Glomerular visceral epithelial cell (primary cell): ENCODE measurements around the gene DCAF5.
A peak's percentile ranks its signal among the peaks of the same experiment; 100 is the strongest.
"Not testable (repeated sequence)": the region's sequence is repeated elsewhere in the genome, so short reads cannot be mapped to it uniquely, and the experiment has no call there.

Experiments
- DNase-seq: peaks from one replicate; pipeline ENCODE4 v3.0.0-alpha.2; 2016; ENCODE audit errors: extremely low spot score

DCAF5 gene

DNA sequence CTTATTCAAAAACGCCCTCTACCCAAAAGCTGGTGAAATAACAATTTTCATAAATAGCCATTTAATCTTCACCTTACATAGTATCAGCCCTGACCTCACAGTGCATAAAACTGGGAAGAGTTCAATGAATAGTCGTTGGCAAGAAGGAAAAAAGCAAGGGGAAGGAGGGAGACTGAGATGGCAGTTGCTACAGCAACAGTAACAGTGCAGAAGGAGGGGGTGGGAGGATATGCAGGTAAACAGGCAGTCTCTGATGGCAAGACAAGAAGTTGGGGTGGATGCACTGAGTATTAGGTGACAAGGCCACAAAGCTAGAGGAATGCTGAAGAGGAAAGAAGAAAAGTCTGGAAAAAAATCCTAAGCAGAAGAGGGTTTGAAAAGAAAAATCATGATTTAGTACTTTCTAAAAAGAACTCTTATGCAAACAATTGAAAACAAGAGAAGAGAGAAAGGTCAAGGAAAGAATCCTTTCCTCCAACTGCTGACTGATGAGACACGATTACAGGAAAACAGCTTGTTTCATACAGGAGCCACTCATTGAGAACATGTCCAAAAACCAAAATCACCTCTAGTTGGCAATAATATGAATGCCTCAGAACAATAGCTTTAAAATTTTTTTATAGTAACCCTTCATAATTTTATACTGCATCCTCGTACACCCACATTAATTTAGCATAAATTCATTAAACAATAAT lies 56.0 kb downstream of the DCAF5 start:
- DNase-seq: no peak

DNA sequence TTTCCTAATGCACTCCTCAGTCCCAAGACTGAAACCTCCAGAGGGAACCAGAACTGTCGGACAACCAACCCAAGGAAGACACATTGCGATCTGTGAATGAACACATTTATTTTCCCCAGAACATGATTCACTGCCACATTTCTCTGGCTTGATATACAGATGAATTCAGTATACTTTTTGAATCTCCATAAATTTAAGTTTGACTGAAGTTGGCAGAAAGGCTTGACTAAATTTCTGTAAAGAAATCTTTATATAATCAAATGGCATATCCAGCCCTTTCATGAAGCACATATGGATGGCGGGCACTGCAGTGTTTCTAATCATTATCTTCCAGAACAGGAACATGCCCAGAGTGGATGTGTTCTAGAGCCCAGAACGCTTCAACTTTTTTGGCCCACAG lies 56.7 kb downstream of the DCAF5 start:
- no peak for DNase-seq

DNA sequence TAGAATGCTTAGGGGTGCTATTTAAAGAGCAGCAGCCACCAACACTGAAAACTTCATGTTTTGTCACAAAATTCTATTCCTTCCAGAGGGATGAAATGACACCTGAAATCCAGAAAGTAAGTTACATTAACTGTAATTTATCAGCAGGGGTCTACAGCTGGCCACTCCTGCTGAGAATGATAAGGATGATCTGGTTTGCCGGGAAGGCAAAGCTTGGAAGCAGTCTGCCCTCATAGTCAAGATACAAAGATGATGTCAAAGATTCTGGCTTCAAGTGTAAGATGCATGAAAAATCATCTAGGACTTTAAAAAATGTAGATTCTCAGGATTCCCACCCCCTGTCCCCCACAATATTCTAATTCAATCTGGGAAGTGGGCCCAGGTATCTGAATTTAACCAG lies 58.4 kb downstream of the DCAF5 start:
- no peak for DNase-seq

DNA sequence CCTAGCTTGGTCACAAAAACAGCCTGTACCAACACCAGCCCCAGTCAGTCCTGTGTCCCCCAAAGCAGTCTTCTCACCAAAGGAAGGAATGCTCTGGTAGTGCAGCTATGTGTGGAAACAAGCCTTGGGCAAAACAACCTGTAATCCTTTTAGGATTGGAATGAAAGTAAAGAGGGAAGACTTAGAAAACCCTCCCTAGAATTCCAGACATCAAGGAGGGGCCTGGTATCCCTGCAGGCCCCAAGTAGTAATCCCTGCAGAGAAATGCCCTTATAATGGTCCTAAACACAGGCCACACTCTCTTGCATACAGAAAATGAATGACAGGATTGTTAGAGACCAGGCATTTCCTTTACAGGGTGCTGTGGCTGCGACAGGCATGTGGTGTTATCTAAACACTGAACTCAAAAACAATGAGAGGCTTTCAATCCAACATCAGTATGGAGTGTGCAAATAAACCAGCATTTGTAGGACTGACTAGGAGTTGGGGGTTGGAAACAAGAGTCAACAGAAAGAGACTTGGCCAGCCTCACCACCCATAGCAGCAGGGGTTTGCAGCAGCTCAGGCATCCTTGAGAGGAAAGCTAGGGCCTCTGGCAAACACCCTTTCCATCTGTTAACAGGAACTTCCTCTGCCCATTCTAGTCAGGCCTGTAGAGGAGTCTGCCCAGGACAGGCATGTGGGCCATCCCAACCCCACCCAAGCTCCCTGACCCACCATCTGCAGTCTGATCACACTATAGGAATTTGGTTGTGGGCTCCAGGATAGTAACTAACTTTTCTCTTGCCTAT lies 59.1 kb downstream of the DCAF5 start:
- DNase-seq: no peak

DNA sequence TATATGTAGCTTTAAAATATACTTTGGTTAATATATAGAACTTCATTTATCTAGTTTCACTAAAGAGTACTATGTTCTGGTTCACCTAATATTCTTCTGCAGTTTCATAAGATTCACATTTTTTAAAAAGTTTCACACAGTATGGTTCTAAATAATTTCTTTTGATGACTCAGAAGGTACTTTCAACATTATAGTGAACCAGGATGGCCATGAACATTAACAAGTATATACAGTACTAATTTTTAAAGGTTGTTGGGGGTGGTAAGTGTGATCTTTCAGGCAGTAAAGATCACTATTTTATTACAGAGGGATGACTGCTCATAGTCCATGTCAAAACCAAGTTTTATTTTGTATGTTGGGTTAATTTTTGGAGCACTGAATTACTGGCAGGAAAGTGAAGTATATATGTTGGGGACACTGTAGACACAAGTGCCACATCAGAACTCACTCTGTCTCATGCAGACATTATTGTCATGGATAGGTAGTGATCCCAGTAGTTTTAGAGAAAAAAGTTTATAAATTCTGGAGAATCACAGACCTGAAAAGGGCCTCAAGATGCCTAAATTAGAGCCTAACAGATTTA lies 60.0 kb downstream of the DCAF5 start:
- DNase-seq: no peak

DNA sequence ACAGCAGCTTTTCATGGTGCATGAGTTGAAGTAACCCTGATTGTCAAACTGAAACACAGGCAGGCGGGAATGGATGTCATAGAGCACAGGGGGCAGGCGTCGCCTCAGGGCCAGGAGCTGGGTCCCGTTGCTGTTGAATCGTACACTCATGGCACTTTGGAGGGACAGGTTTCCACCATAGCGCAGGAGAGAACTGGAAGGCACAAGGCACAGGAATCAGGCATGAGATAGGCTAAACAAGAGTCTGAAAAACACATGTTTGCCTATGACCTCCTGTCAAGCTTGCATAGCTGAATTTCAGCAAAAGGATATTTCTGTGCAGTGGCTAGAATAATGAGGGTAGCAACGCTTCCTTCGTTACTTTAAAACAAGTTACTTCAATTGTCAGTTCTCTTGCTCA lies 61.2 kb downstream of the DCAF5 start:
- no peak for DNase-seq

DNA sequence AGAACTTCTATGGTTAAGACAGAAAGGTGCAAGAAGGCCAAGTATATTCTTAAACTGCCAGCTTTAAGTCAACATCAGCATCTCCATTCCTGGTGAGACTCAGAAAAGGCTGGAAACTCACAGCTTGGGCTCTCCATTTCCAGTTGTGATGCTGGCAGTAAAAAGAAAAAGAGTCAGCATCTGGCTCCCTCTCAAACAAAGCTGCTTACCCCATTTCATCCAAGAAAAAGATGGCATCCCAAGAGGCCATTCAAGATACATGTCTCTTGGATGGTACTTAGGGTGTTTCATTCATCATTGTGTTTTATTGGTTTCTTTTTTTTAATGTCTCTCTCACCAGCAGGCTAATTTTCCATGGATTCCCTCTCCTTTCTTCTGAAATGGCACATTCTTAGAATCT lies 61.9 kb downstream of the DCAF5 start:
- DNase-seq: no peak

DNA sequence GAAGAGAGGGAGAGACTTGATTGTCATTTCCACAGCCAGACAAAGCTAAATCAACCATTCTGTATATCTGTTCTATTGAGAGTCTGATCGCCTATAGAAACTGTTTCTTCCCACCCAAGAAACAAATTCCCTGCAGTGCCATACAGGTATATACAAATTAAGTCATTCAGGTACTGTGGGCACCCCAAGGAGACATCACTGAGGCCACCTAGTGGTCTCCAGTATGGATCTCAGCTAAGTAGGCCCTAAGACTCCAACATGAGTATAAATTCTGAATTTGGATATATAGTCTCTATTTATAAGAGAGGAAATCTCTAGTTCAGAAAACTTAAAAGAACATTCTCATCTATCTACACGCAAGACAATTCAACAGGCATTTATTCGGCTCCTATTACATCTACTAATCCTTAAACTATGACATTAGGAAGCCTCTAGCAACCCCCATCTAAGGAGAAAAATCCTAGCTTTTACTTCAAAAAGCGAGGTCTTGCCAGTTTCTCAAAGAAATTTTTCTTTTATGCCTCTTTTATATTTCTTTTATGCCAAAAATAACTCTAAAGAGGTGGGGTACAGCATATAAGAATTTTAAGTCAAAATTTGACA lies 62.6 kb downstream of the DCAF5 start:
- peak; percentile 53 for DNase-seq

DNA sequence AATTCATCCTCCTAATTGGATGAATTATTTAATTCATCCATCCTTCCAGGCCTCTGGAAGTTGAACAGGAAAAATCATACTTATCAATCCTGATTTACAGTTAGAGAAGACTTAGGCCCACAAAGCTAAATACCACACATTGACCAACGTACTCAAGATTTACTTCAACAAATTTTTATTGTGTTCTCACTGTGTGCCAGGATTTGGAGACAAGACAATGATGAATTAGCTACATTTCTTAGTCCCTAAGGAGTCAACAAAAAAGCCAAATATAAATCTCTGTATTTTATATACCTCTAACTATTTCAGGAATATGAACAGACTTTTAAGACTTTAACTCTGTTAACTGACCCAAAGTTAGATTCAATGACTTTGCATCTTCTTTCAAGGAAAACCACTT lies 63.9 kb downstream of the DCAF5 start:
- DNase-seq: no peak

DNA sequence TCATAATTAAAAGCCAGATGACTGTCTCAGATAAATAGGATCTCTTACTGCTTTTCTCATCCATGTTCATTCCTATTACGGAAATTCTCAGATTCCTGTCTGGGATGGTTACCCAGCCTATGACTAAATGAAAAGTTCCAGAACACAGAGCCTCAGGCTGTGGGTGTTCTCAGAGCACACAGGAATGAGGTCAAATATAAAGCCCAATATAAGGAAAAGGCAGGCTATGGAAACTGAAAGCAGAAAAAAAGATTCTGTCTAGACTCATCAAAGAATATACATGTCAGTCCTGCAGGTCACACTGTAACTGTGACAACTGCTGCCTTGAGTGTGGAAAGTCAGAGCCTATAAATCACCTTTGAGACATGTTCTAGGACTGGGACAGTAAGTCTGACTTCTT lies 64.3 kb downstream of the DCAF5 start:
- peak; percentile 58 for DNase-seq

DNA sequence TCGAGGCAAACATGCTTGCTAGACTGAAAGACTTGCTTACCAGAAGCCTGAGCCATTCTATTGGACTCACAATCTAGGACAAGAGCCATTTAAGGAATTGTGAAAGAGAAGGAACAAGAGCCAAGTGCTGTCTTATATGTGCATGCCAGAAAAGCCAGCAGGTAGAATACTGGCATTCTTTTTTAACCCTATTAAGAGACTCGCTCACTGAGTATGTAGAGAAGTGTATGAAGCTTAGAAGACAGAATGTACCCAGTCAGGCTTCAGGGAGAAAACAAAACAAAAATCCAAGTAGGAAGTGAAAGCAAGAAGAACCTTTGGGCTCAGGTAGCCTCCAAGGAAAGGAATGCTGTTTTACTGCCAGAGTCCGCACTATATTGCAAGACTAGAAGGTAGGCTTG lies 65.9 kb downstream of the DCAF5 start:
- DNase-seq: no peak

DNA sequence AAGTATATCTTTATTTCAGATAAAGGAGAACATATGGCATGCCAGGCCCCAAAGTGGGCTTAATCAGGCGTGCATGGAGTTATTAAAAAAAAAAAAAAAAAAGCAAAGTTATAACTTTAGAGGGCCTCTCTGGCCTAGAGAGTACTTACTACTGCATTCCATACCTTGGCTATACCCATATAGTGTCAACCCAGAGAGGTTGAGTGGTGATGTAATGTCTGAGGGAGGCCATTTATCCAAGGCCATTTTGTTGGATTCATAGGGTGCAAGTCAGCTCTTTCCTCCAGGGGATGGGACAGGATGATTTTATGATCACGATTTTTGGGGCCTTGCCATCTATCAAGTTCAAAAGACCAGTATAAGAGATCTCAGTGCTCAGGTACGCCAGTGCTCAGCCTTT lies 66.4 kb downstream of the DCAF5 start:
- DNase-seq: no peak

DNA sequence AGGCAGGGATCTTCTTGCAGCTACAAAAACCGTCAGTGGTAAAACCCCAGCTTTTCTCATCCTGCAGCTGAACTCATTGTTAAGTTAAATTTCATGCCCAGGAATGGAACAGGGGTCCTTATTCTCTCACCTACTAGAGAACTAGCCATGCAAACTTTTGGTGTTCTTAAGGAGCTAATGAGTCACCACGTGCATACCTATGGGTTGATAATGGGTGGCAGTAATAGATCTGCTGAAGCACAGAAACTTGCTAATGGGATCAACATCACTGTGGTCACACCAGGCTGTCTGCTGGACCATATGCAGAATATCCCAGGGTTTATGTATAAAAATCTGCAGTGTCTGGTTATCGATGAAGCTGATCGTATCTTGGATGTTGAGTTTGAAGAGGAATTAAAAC lies 68.9 kb downstream of the DCAF5 start:
- no peak for DNase-seq

DNA sequence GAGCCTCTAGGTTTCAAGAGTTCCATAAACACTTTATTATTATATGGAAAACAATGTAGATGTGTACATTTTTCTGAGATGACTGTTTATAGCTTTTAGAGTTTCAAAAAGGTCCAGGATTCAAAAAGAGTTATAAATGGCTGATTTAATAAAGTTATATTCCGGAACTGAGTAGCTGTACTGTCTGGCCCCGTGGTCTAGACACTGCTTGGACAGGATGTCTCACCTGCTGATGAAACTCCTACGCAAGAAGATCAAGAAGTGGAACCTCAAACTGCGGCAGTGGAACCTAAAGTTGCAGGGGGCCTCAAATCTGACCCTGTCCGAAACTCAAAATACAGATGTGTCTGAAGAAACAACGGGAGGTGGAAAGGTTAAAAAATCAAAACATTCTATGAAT lies 69.7 kb downstream of the DCAF5 start:
- DNase-seq: no peak

DNA sequence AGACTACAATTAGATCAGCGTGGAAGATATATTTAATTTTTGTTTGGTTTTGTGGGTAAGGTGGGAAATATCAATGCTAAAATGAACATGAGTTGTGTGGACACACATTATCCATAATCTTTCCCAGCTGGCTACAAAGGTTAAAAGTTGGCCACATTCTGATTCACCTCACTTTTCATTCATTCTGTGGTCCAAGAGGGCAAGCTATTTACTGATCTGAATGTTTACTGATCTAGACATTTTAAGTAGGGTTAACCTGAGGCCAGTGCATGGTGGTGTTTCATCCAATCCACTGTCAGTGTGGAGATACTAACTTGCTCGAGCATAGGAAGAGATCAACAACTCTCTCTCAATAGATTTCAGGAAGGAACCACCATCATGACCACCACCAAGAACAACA lies 71.6 kb downstream of the DCAF5 start:
- DNase-seq: no peak

DNA sequence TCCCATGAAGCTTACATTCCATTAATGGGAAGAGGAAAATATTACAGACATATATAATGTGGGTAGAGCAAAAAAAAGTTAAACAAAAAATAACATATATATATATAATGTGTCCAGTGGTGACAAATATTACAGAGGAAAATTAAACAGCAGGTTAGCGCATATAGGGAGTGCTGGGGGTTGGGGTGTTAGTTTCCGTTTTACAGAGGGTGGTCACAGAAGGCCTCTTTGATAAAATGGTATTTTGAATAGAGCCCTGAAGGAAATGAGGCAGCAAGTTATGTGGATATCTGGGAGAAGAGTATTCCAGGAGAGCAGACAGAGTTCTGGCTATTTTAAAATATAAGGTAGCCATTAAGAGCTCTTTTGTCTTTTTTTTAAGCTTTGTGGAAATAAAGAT lies 73.2 kb downstream of the DCAF5 start:
- no peak for DNase-seq

DNA sequence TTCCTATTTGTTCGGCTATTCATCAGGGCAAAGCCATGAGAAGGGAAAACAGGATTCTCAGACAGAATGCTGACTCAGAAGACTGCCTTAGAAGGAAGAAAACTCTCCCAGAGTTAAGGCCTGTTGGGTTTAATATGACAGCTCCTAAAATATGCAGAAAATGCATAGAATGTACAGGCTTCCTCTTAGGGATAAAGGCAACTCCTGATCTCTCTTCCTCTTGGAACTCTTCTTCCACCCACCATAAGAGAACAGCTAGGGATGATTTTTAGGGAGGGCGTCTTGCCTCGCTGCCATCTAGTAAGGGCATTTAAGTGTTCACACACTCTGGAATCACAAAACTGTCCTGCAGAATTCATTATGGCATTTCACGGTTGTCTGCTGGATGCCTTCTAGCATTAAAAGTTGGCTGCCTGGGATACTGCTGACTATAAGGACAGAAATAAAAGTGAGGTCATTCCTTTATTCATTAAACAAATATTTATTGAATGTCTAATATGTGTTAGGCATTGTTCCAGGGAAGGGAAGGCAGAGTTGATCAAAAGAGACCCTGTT lies 73.7 kb downstream of the DCAF5 start:
- DNase-seq: peak; percentile 82

DNA sequence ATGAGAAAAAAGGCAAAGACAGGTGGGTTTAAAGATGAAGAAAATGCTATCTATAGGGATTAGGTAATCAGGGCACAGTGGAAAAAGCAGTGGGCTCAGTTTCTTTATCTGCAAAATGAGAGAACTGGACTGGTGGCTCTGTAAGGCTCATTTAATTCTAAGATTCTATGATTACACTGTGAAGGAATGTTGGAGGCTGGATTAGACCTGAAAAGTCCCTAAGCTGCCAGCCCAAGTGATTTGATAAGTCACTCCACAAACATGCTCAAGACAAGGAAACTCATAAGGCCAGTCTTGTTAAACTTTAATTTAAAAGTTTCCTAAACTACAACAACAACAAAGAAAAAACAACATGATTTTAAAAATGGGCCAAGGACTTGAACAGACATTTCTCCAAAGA lies 75.1 kb downstream of the DCAF5 start:
- peak; percentile 88 for DNase-seq

DNA sequence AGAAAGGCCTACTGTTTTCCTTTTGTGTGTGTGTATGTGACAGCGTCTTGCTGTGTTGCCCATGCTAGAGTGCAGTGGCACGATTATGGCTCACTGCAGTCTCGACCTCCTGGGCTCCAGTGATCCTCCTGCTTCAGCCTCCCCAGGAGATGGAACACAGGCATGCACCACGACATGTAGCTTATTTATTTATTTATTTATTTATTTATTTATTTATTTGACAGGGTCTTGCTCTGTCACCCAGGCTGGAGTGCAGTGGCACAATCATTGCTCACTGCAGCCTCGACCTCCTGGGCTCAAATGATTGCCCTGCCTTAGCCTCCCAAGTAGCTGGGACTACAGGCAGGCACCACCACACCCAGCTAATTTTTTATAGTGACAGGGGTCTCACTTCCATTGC lies 75.7 kb downstream of the DCAF5 start:
- not testable (repeated sequence) for DNase-seq

DNA sequence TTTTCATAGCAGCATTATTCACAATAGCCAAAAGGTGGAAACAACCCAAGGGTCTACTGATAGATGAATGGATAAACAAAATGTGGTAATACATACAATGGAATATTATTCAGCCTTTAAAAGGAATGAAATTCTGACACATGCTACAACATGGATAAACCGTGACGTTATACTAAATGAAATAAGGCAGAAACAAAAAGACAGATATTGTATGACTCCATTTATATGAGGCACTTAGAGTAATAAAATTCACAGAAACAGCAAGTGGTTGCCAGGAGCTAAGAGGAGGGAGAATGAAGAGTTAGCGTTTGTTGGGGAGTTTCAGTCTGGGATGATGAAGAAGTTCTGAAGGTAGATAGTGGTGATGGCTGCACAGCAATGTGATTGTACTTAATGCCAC lies 76.6 kb downstream of the DCAF5 start:
- no peak for DNase-seq

DNA sequence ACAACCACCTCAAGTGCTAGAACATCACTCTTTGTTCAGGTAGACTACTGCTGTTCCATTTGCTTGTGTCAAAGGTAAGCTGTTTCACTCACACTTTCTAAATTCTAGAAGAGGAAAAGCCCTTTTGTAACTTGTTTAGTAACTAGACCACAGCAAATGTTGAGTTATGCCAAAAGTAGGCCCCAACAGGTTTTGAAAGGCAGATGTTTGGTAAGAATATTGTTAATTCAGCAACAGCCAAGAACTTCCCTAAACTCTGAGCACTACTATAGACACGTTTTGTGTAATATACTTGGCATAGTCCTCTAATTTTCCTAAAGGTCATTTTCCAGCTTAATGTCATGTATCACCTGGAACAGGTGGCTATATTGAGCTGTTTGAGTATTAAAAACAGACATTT lies 79.0 kb downstream of the DCAF5 start:
- DNase-seq: no peak

DNA sequence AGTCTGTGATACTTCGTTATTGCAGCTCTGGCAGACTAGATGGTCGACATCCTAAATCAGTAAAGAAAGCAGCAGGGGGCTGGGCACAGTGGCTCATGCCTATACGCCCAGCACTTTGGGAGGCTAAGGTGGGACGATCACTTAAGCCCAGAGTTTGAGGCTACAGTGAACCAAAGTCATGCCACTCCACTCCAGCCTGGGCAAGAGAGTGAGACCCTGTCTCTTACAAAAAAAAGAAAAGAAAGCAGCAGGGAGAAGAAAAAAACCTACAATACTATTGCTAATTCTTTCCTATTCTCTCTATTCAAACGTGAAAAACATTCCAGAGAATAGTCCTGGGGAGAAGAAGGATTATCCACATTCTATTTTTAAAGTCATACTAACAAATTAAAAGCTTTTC lies 79.5 kb downstream of the DCAF5 start:
- DNase-seq: no peak

DNA sequence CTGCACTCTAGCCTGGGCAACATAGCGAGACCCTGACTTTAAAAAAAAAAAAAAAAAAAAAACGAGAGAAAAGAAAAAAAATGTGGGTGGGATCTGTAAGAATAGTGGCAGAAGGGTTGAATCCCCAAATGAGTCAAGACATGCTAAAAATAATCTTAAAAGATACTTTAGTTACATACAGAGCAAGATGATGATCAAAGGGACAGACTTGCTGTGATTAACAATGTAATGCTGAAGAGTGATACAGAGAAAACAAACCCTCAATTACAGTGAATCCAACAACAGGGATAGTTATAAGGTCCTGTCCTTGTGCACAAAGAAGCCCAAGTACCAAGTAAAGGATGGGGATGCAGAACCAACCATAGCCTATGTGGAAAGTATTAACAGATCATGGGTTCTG lies 80.3 kb downstream of the DCAF5 start:
- DNase-seq: no peak
